WERI-Rb-1 (cell line): ENCODE results near the gene PTPN1.

Experiments
- DNase-seq: peaks from one replicate; pipeline ENCODE4 v3.0.0-alpha.2; 2020
- H3K27ac ChIP-seq: fragments of 250-450 bp; sonication (Bioruptor Pico); 2 replicates; pipeline ENCODE4 v1.5.1; 2020; ENCODE audit warnings: mild to moderate bottlenecking, moderate library complexity
- H3K27me3 ChIP-seq: fragments of 250-450 bp; sonication (Bioruptor Pico); 2 replicates; pipeline ENCODE4 v1.5.1; 2021; ENCODE audit warnings: mild to moderate bottlenecking, low read depth, moderate library complexity; ENCODE audit not compliant: insufficient read depth, severe bottlenecking
- H3K36me3 ChIP-seq: fragments of 250-450 bp; sonication (Bioruptor Pico); 2 replicates; pipeline ENCODE4 v1.5.1; 2020; ENCODE audit warnings: mild to moderate bottlenecking, moderate library complexity
- H3K4me3 ChIP-seq: 2 replicates; pipeline ENCODE4 v1.5.1; 2011; ENCODE audit warnings: low read depth, mild to moderate bottlenecking, control low read depth, low read length
- H3K9me3 ChIP-seq: fragments of 250-450 bp; sonication (Bioruptor Pico); 2 replicates; pipeline ENCODE4 v1.5.1; 2021; ENCODE audit warnings: mild to moderate bottlenecking, moderate library complexity; ENCODE audit not compliant: severe bottlenecking
- TF ChIP-seq, protein P1 (sequence below): IDR thresholded peaks from 2 replicates; pipeline ENCODE4 v1.5.1; 2011; ENCODE audit warnings: low read depth, mild to moderate bottlenecking, control low read depth, inconsistent platforms, low read length

PTPN1 gene

DNA sequence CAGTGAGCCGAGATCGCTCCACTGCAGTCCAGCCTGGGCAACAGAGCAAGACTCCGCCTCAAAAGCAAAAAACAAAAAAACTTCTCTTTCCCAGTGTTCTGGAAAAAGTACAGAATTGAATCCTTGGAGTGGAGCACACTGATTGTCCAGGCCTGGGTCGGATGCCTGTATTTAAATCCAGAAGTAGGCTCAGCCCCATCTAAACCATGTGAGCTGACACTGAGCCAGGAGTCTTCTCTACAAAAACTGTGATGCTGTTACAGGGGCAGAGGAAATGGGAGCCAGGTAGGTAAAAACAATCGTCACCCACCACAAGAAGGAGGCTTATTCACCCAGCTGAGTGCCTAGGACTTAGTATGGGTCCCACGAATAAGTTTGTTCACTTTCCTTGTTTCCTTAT lies 43.0 kb upstream of the PTPN1 start:
- H3K36me3 ChIP-seq, result no peaks in the 10 kb centered on the region
- H3K9me3 ChIP-seq, result peaks cover 2% of the 10 kb centered on the region
- TF ChIP-seq, protein P1, sequence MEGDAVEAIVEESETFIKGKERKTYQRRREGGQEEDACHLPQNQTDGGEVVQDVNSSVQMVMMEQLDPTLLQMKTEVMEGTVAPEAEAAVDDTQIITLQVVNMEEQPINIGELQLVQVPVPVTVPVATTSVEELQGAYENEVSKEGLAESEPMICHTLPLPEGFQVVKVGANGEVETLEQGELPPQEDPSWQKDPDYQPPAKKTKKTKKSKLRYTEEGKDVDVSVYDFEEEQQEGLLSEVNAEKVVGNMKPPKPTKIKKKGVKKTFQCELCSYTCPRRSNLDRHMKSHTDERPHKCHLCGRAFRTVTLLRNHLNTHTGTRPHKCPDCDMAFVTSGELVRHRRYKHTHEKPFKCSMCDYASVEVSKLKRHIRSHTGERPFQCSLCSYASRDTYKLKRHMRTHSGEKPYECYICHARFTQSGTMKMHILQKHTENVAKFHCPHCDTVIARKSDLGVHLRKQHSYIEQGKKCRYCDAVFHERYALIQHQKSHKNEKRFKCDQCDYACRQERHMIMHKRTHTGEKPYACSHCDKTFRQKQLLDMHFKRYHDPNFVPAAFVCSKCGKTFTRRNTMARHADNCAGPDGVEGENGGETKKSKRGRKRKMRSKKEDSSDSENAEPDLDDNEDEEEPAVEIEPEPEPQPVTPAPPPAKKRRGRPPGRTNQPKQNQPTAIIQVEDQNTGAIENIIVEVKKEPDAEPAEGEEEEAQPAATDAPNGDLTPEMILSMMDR, result no peak
- DNase-seq, result no peak
- no peak overlapping the region for H3K27ac ChIP-seq
- no peak overlapping the region for H3K4me3 ChIP-seq
- no peaks in the 10 kb centered on the region for H3K27me3 ChIP-seq

DNA sequence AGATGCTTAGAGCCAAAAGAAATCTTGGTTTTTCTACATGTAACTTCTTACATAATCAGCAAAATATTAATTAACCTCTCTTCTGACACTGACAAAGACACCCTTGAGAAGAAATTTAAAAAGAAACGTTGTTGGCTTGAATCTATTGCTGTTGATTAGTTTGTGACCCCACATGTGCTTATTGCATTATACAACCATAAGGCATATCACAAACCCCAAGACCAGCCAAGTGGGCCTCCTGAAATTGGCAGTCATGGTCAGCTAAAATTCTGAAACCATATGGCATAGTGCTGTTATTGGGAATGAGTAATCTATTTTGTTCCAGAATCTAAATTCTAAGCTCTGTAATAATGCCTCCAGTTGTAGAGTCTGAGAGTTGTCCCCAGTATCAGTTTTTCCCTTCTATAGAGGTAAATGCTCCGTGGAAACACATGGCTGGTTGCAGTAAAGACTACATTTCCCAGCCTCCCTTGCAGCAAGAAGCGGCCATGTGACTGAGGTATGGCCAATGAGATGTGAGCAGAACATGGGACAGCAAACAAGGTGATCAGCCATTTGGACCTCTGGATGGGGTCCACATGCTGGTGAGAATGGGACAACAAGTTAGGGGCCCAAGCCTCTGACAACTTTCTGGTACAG lies 42.3 kb upstream of the PTPN1 start:
- no peak overlapping the region for H3K4me3 ChIP-seq
- peak; percentile 48 for DNase-seq
- TF ChIP-seq, protein P1, result no peak

DNA sequence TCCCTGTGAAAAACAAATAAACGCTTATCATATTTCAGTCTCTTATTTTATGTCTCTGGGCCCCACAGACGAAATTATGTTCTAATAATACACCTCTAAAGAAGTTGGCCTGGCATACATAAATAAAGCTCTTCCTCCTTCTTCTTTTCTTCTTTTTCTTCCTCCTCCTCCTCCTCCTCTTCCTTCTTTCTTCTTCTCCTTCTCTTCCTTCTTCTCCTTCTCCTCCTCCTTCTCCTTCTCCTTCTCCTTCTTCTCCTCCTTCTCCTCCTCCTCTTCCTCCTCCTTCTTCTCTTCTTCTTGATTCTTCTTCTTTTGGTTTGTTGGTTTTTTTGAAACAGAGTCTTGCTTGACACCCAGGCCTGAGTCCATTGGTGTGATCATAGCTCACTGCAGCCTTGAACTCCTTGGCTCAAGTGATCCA lies 41.8 kb upstream of the PTPN1 start:
- peaks cover 2% of the 10 kb centered on the region for H3K9me3 ChIP-seq
- no peak for DNase-seq
- TF ChIP-seq, protein P1, result no peak
- H3K27me3 ChIP-seq, result no peaks in the 10 kb centered on the region
- no peak overlapping the region for H3K27ac ChIP-seq
- no peaks in the 10 kb centered on the region for H3K36me3 ChIP-seq
- H3K4me3 ChIP-seq, result no peak overlapping the region

More for the DNA sequence above, 42.3 kb upstream of the PTPN1 start:
- Histone ChIP-seq H3K9me3 (peaks cover 2% of the 10 kb centered on the region), H3K27ac (no peak overlapping the region), H3K27me3 (no peaks in the 10 kb centered on the region), H3K36me3 (no peaks in the 10 kb centered on the region)

DNA sequence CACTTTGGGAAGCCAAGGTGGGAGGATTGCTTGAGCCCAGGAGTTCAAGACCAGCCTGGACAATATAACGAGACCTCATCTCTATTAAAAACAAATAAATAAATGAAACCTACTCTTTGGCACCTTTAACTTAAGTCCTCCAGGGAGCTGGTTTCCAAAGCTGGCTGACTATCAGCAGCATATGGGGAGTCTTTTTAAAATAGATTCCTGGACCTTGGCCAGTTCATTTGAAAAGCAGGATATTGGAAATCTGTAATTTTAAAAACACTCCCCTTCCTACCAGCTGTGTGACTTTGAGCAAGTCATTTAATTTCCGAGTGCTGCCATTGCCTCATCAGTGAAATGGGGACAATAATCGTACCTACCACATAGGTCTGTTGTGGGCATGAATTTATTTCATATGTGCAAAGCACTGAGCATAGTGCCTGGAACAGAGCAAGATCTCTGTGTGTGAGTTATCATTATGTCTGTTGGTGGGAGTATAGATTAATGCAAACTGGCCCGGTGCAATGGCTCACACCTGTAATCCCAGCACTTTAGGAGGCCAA lies 40.9 kb upstream of the PTPN1 start:
- no peak overlapping the region for H3K27ac ChIP-seq
- H3K27me3 ChIP-seq, result no peaks in the 10 kb centered on the region
- peaks cover 2% of the 10 kb centered on the region for H3K9me3 ChIP-seq
- H3K4me3 ChIP-seq, result no peak overlapping the region
- DNase-seq, result no peak
- H3K36me3 ChIP-seq, result no peaks in the 10 kb centered on the region
- TF ChIP-seq, protein P1, result no peak

DNA sequence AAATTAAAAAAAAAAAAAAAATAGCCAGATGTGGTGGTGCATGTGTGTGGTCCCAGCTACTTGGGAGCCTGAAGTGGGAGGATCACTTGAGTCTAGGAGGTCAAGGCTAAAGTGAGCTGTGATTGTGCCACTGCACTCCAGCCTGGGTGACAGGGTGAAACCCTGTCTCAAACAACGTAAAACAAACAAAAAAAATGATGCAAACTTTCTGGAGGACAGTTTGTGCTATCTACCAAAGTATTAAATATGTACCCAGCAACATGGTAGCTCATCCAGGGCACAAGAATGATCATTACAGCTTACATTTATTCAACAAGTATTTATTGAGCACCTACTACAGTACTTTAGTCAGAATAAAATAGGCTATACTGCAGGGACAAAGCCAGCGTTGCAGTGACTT lies 40.4 kb upstream of the PTPN1 start:
- no peak overlapping the region for H3K4me3 ChIP-seq
- TF ChIP-seq, protein P1, result no peak

DNA sequence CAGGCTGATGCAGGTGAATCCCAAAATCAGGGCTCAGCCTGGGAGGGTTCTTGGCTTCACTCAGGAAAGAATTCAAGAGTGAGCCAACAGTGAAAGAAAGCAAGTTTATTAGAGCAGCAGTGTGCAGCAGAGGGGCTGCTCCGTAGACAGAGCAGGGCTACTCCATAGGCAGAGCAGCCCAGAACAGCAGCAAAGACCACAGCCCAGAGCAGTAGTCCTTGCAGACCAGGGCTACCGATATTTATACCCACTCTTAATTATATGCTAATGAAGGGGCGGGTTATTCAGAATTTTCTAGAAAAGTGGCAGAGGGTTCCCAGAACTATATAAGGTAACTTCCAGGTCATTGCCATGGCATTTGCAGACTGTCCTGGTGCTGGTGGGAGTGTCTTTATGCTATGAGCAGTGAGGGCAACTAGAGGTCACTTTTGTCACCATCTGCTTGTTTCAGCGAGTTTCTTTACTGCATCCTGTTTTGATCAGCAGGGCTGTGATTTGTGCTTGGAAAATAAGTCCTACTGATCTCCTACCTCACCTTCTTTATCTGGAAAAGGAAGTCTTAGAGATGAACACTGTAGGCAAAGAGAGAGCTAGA lies 39.8 kb upstream of the PTPN1 start:
- no peak for DNase-seq
- no peaks in the 10 kb centered on the region for H3K27me3 ChIP-seq
- H3K36me3 ChIP-seq, result no peaks in the 10 kb centered on the region
- no peak overlapping the region for H3K4me3 ChIP-seq
- peaks cover 2% of the 10 kb centered on the region for H3K9me3 ChIP-seq
- H3K27ac ChIP-seq, result no peak overlapping the region
- TF ChIP-seq, protein P1, result no peak

More for the DNA sequence above, 40.4 kb upstream of the PTPN1 start:
- peaks cover 2% of the 10 kb centered on the region for H3K9me3 ChIP-seq
- no peaks in the 10 kb centered on the region for H3K27me3 ChIP-seq
- no peaks in the 10 kb centered on the region for H3K36me3 ChIP-seq
- no peak overlapping the region for H3K27ac ChIP-seq
- no peak for DNase-seq
